B cell (primary cell): ENCODE results near the gene EPB41L2. TPM values are rescaled to one million over a fixed set of nuclear protein-coding genes. Genes with fewer than 3 reads are reported as not detected.

ENCODE experiments used
- ATAC-seq: fragments of 200-7000 bp; cut with Tn5 transposase; one replicate; pipeline ENCODE4 v1.10.0; 2021; ENCODE audit warnings: low read depth, mild to moderate bottlenecking, moderate number of reproducible peaks, moderate library complexity
- CTCF ChIA-PET: fragments of 350-600 bp; sonication (Branson Sonifier 250); formaldehyde crosslinking; loops from one replicate; lab custom pipeline; 2021; ENCODE audit warnings: antibody characterized with exemption, inconsistent platforms; lab: Charles Lee
- POLR2A ChIA-PET: fragments of 350-600 bp; sonication (Branson Sonifier 250); formaldehyde crosslinking; loops from one replicate; lab custom pipeline; 2021; ENCODE audit warnings: antibody characterized with exemption; lab: Charles Lee
- DNase-seq: peaks from one replicate; pipeline ENCODE4 v3.0.0; 2013
- H2AFZ ChIP-seq: 2 replicates; pipeline ENCODE4 v1.6.1; 2012; ENCODE audit warnings: mild to moderate bottlenecking, low read depth, low read length; ENCODE audit not compliant: insufficient read depth, poor library complexity, severe bottlenecking
- H3K27ac ChIP-seq, 2 donors: 1 replicate in 1 of 2; 2 replicates in 1 of 2; pipeline ENCODE4 v1.5.1; 2012 to 2013; ENCODE audit warnings: low read length in 2 of 2, mild to moderate bottlenecking in 2 of 2, moderate library complexity in 1 of 2
- H3K27me3 ChIP-seq, 4 experiments: fragments of 200-600 bp in 1 of 4; sonication (generic) in 1 of 4; replicated peaks in 1 of 4; 1 replicate in 2 of 4; 2 replicates in 2 of 4; pipeline versions ENCODE4 v1.6.1 to v1.7.0; 2013 to 2016; ENCODE audit warnings: low read length in 3 of 4, mild to moderate bottlenecking in 2 of 4, mixed read lengths in 1 of 4, moderate library complexity in 1 of 4; ENCODE audit not compliant: insufficient read depth in 4 of 4, control insufficient read depth in 3 of 4; ENCODE audit errors: control extremely low read depth in 1 of 4
- H3K36me3 ChIP-seq, 2 experiments: replicated peaks in 1 of 2; 1 replicate in 1 of 2; 2 replicates in 1 of 2; pipeline versions ENCODE4 v1.6.1 to v1.7.1; 2013; ENCODE audit warnings: low read length in 1 of 2; ENCODE audit not compliant: insufficient read depth in 2 of 2, control insufficient read depth in 1 of 2; ENCODE audit errors: control extremely low read depth in 1 of 2, extremely low read depth in 1 of 2
- H3K4me1 ChIP-seq, 2 donors: fragments of 200-600 bp in 1 of 2; sonication (generic) in 1 of 2; 1 replicate in 1 of 2; 2 replicates in 1 of 2; pipeline versions ENCODE4 v1.5.1 to v1.6.1; 2013 to 2017; ENCODE audit warnings: low read length in 2 of 2; ENCODE audit not compliant: control insufficient read depth in 2 of 2, insufficient read depth in 2 of 2
- H3K4me2 ChIP-seq: replicated peaks from 2 replicates; pipeline ENCODE3; 2012; ENCODE audit warnings: mild to moderate bottlenecking, low read depth, low read length; ENCODE audit not compliant: poor library complexity, severe bottlenecking
- H3K4me3 ChIP-seq, 5 experiments: fragments of 200-600 bp in 1 of 5; sonication (generic) in 1 of 5; 1 replicate in 3 of 5; 2 replicates in 2 of 5; pipeline versions ENCODE4 v1.5.1 to v1.7.0; 2011 to 2016; ENCODE audit warnings: low read length in 4 of 5, mild to moderate bottlenecking in 4 of 5, low read depth in 2 of 5, control low read depth in 1 of 5, moderate library complexity in 1 of 5; ENCODE audit not compliant: insufficient read depth in 1 of 5; ENCODE audit errors: control extremely low read depth in 1 of 5, extremely low read depth in 1 of 5
- H3K79me2 ChIP-seq: fragments of 200-600 bp; sonication (generic); one replicate; pipeline ENCODE4 v1.6.0; 2016; ENCODE audit warnings: low read length; ENCODE audit not compliant: control insufficient read depth, insufficient read depth
- H3K9ac ChIP-seq: fragments of 200-600 bp; sonication (generic); 2 replicates; pipeline ENCODE4 v1.6.1; 2017; ENCODE audit warnings: mild to moderate bottlenecking, low read length, moderate library complexity
- H3K9me3 ChIP-seq, 3 donors: one replicate each; pipeline versions ENCODE4 v1.6.1 to v1.7.1; 2013; ENCODE audit warnings: low read length in 2 of 3; ENCODE audit not compliant: control insufficient read depth in 2 of 3, insufficient read depth in 1 of 3; ENCODE audit errors: control extremely low read depth in 1 of 3
- H4K20me1 ChIP-seq: 2 replicates; pipeline ENCODE4 v1.6.0; 2012; ENCODE audit warnings: mild to moderate bottlenecking, low read length; ENCODE audit not compliant: insufficient read depth, control insufficient read depth, poor library complexity, severe bottlenecking
- H3K27ac Mint-ChIP-seq: one replicate; pipeline ENCODE4 v1.8.0; 2021; ENCODE audit warnings: mixed read lengths
- H3K27me3 Mint-ChIP-seq: one replicate; pipeline ENCODE4 v1.8.0; 2021; ENCODE audit warnings: mixed read lengths
- H3K4me1 Mint-ChIP-seq: one replicate; pipeline ENCODE4 v1.8.0; 2021; ENCODE audit warnings: mixed read lengths
- H3K4me3 Mint-ChIP-seq: one replicate; pipeline ENCODE4 v1.8.0; 2021; ENCODE audit warnings: mixed read lengths
- H3K9me3 Mint-ChIP-seq: one replicate; pipeline ENCODE4 v1.8.0; 2022; ENCODE audit warnings: mixed read lengths; ENCODE audit not compliant: insufficient read depth
- CTCF ChIP-seq: fragments of 200-600 bp; IDR thresholded peaks from one replicate; pipeline ENCODE4 v1.8.0; 2022; ENCODE audit warnings: antibody characterized with exemption, mild to moderate bottlenecking
- EZH2 ChIP-seq: IDR thresholded peaks from 2 replicates; pipeline ENCODE4 v1.6.1; 2012; ENCODE audit warnings: borderline replicate concordance, low read depth, mild to moderate bottlenecking, moderate library complexity, low read length; ENCODE audit not compliant: insufficient read depth, poor library complexity, severe bottlenecking
- WGBS: methylation state at CpG from one replicate; pipeline ENCODE4 v1.1.5; 2013; ENCODE audit warnings: missing lambda C conversion rate; ENCODE audit not compliant: insufficient coverage; 5-methylcytosine and 5-hydroxymethylcytosine counted together
- intact Hi-C: fragments of 100-400 bp; cut with micrococcal nuclease; formaldehyde crosslinking; loops from one replicate; pipeline ENCODE4 v1.10.0; 2022
- polyA plus RNA-seq: library from polyadenylated mRNA; depleted of rRNA; stranded (reverse); fragments of >200 nt; gene quantifications from 2 replicates; pipeline ENCODE4 v1.2.3, GENCODE V29; 2012
- total RNA-seq, 2 donors: library from RNA; stranded (reverse); fragments of 120-200 nt in 1 of 2; gene quantifications; 1 replicate in 1 of 2; 2 replicates in 1 of 2; pipeline versions ENCODE4 v1.2.3 to v1.2.4, GENCODE V29; 2013 to 2022

Gene EPB41L2
- total and polyA plus RNA-seq, 2 donors (not counting 1 experiment from before 2014, with no cell fraction given): 17.8 to 61.0 TPM

- H3K79me2 ChIP-seq: peaks cover 44% of the 10 kb centered on the region
- ChIA-PET CTCF (no interaction called here), POLR2A (no interaction called here)
- H3K4me2 ChIP-seq: no peak overlapping the region
- H3K27ac Mint-ChIP-seq: no peak overlapping the region
- H3K4me1 ChIP-seq: no peaks in the 10 kb centered on the region
- H3K4me1 Mint-ChIP-seq: peaks cover 6% of the 10 kb centered on the region
- no peak overlapping the region for H3K9ac ChIP-seq
- 98% methylated on average over 5 of the region's 10 CpGs for WGBS
- ATAC-seq (no peak), DNase-seq (no peak)
- peaks cover 0 to 8% (median 0%) of the 10 kb centered on the region in 3 donors for H3K9me3 ChIP-seq
- TF ChIP-seq CTCF (no peak), EZH2 (no peak)
- H3K9me3 Mint-ChIP-seq: peaks cover 2% of the 10 kb centered on the region
- H3K36me3 ChIP-seq: no peaks in the 10 kb centered on the region
- H3K27me3 ChIP-seq: no peaks in the 10 kb centered on the region
- peaks cover 9% of the 10 kb centered on the region for H4K20me1 ChIP-seq
- H2AFZ ChIP-seq: no peak overlapping the region
- H3K4me3 Mint-ChIP-seq: no peak overlapping the region
- intact Hi-C loops: no loop called here
- no peak overlapping the region for H3K27ac ChIP-seq
- no peaks in the 10 kb centered on the region for H3K27me3 Mint-ChIP-seq
- no peak overlapping the region for H3K4me3 ChIP-seq
Observed at GRCh38 chr6:130994319-130995097, 68.5 kb downstream of the EPB41L2 start.

GRCh38 chr6:130993292-130993765 is 69.7 kb downstream of the EPB41L2 start:
- TF ChIP-seq EZH2: no peak
- TF ChIP-seq CTCF: no peak
- Histone ChIP-seq H3K9ac (no peak overlapping the region), H3K36me3 (no peaks in the 10 kb centered on the region), H2AFZ (no peak overlapping the region), H4K20me1 (peaks cover 9% of the 10 kb centered on the region), H3K4me3 (no peak overlapping the region), H3K79me2 (peaks cover 34% of the 10 kb centered on the region), H3K27ac (no peak overlapping the region), H3K4me1 (no peaks in the 10 kb centered on the region), H3K27me3 (no peaks in the 10 kb centered on the region), H3K4me2 (no peak overlapping the region), H3K9me3 (peaks cover 0 to 8% (median 0%) of the 10 kb centered on the region in 3 donors)
- DNase-seq: no peak
- no peak for ATAC-seq
- Mint-ChIP-seq H3K27me3 (no peaks in the 10 kb centered on the region), H3K27ac (no peak overlapping the region), H3K4me3 (no peak overlapping the region), H3K4me1 (peaks cover 2% of the 10 kb centered on the region), H3K9me3 (peaks cover 2% of the 10 kb centered on the region)
- ChIA-PET CTCF (interaction anchor here (1.1 kb wide), 1 partner anchor 123 kb away, joined by 3 read pairs; no protein-coding TSS in a partner anchor), POLR2A (no interaction called here)
- WGBS: 94% methylated on average over 9 of the region's 11 CpGs
- intact Hi-C loops: no loop called here
